Stimulated activated CD8-positive, alpha-beta memory T cell treated with anti-CD3 and anti-CD28 coated beads, Interleukin-15, amount 100 ng/mL, for 4 hours (primary cell): ENCODE results near the gene SPACDR.

Source experiments
- DNase-seq, 2 donors: peaks; one replicate each; pipeline ENCODE4 v3.0.0-alpha.2; 2020; ENCODE audit warnings: low read depth in 2 of 2

SPACDR gene

GRCh38 chr7:100437150-100438100 lies 26.6 kb downstream of the SPACDR start:
- no peak for DNase-seq

- no peak for DNase-seq
Measured at GRCh38 chr7:100435401-100436304, 28.4 kb downstream of the SPACDR start.

GRCh38 chr7:100434297-100435144 lies 29.5 kb downstream of the SPACDR start:
- DNase-seq = no peak

DNA sequence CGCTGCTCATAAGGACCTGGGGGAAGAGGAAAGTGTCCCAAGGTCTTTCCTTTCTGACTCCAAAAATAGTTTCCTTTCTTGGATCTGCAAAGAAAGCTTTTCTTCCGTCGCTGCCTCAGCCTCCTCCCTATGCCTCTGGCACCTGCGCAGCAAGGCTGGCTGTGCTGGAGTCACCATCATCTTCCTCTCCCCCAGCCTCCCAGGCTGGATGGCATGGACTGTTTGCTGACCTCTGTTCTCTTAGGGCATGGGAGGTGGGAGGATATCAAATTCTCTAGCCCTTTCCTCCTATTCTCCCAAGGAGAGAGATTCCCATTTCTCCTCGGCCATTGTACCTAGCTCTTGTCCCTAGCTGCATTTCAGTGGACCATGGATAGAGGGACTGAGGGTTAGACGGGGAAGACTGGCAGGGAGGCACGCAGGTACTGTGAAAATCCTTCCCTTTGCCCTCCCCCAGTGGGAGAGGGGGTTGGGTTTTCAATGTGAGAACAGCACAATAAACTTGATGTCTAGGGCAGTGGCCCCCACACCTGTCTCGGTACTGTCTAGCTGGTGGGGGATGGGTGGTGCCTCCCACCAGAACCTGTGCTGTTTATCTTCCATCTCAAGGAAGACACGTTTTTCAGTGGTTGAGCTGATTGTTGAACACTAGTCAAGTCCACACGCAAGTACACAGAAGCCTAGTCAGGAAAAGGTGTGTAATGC lies 30.3 kb downstream of the SPACDR start:
- DNase-seq = no peak

GRCh38 chr7:100433276-100433591 lies 30.8 kb downstream of the SPACDR start:
- no peak for DNase-seq

DNA sequence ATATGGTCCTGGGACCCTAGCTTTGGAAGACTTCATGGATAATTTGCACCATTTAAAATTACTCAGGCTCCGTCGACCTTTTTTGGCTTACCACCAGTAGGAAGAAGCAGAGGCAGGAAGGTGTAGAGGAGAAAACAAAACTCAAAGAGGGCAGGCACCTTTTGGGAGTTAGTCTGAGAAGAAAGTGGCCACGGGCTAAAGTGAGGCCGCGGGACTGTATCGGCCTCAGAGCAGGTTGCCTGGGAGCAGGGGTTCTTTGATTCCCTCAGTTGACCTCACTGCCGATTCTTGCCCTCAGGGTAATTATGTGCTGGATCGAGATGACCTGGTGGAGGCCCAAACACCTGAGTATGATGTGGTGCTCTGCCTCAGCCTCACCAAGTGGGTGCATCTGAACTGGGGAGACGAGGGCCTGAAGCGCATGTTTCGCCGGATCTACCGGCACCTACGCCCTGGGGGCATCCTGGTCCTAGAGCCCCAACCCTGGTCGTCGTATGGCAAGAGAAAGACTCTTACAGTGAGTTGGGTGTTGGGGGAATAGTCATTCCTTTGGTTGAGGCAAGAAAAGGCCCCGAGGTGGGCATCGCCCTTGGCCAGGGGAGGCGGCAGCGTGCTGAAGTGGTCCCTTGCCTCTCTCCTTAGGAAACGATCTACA lies 31.3 kb downstream of the SPACDR start:
- no peak for DNase-seq

- DNase-seq = no peak
Measured at GRCh38 chr7:100432053-100432452, 32.0 kb downstream of the SPACDR start.

DNA sequence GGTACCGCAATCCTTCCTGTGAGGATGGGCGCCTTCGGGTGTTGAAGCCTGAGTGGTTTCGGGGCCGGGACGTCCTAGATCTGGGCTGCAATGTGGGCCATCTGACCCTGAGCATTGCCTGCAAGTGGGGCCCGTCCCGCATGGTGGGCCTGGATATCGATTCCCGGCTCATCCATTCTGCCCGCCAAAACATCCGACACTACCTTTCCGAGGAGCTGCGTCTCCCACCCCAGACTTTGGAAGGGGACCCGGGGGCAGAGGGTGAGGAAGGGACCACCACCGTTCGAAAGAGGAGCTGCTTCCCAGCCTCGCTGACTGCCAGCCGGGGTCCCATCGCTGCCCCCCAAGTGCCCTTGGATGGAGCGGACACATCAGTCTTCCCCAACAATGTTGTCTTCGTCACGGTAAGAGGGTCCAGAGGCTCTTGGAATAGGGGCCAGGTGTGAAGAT lies 32.7 kb downstream of the SPACDR start:
- DNase-seq = no peak

GRCh38 chr7:100430493-100431285 lies 33.4 kb downstream of the SPACDR start:
- DNase-seq = peak in 1 of 2 donors; percentile 24

DNA sequence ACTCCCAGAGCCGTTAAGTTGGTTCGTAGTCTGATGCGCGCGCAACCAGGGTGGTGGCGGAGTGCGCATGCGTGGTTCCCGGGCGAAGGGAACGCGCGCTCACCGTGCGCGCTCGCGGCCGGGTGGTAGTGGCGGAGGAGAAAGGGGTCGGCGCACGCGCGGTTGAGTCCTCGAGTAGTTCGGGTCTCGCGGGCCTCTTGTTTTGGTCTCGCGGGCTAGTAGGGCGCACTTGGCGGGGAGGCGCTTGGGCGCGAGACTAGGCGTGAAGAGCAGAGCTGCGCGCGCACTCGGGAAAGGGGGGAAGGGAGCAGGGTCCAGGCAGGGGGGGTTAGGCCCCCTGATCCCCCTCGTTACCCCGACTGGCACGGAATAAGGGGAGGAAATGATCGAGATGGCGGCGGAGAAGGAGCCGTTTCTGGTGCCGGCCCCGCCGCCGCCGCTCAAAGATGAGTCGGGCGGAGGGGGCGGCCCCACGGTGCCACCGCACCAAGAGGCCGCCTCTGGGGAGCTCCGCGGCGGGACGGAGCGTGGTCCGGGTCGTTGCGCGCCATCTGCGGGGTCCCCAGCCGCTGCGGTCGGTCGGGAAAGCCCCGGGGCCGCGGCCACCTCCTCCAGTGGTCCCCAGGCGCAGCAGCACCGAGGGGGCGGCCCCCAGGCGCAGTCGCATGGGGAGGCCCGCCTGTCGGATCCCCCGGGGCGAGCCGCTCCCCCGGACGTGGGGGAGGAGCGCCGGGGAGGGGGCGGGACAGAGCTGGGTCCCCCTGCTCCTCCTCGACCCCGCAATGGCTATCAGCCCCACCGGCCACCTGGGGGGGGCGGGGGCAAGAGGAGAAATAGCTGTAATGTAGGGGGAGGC lies 34.2 kb downstream of the SPACDR start, which contains the start of gene MEPCE:
MEPCE (plus strand) TSS at position 195 of the 856 bp plus-strand sequence; CDS start at position 383, 188 bp downstream.
- DNase-seq = peak; percentile 91

DNA sequence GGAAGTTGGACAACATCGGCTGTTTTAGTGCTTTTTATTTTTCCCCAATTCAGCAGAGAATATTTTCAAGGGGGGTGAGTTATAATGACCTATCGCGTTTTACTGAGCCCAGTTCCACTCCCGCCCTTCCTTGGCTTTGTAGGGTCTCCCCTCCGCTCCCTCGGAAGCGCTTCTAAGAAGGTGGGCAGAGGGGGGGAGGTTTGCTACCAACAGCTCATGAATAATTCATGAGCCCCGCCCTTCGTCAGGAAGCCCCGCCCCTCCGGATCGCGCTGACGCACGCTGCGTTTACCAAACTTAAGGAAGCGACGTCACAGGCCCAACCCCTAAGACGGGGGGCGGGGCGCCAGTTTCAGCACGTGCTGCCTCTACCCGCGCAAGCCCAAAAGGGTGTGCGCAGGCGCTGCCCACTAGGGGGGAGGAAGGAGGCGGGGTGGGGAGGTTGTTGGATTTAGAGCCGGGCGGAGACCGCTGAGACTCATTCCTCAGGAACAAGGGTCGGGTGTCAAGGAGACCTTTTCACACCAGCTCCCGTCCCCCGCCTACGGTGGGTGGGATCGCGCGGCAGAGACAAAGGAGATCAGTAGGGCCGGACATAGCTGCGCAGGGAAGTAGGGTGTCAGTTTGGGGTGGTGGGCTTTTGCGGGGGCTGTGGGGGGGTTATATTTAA lies 35.0 kb downstream of the SPACDR start:
- DNase-seq = peak; percentile 100

DNA sequence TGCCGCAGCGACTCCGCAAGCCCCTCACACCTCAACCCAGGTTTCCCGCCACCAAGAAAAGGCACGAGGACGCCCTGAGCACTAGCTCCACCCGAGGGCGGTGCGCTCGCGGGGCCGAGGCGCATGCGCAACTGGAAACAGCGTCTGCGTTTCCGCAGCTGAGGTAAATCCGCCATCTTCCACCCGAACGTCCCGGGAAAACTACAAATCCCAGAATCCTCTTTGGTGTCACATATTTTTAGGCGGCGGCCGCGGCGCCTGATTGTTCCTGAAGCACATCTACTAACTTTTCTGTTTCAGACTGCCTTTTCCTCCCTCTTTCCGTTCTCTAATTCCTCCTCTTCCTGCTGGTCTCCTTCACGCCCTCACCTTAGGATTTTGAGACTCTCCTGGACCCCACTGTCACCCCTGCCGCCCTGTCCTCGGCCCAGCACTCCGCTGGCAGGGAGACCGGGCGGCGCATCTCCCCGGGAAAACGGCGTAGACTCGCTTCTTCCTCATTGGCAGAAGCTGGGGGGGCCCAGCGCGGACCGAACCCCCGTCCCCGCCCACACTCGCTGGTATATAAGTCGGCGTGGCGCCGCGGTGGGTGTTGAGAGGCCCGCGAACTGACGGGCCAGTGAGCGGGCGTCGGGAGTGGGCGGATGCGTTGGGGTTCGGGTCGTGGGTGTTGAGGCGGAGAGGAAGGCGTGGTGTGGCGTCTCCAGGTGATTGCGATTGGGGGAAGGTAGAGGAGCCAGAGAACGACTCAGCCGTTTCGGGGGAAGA lies 35.7 kb downstream of the SPACDR start, which contains the start of gene ZCWPW1:
ZCWPW1 (minus strand) TSS at position 505 of the 768 bp plus-strand sequence. CDS start 8,054 bp downstream, outside the sequence.
- peak; percentile 94 to 96 for DNase-seq

DNA sequence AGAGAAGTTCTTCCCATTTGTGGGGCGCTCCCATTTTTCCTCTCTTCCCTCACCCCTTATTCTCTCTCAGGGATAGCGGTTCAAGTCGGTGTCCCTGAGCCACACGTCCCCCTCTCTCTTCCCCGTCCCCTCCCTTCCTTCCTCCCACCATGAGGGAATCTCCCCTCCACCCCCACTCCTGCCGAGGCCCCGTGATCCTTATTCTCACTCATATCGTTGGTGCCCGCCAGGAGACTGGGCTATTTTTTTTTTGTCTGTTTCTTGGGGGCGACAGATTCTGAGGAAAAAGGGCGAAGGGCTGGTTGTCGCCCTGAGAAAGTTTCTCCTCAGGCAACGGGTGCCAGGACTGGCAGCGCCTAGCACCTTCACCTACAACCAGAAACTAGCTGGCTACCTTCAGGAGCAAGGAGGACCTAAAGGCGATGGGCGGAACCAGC lies 36.3 kb downstream of the SPACDR start:
- DNase-seq = no peak

- DNase-seq = no peak
Measured at GRCh38 chr7:100426516-100426915, 37.5 kb downstream of the SPACDR start.

DNA sequence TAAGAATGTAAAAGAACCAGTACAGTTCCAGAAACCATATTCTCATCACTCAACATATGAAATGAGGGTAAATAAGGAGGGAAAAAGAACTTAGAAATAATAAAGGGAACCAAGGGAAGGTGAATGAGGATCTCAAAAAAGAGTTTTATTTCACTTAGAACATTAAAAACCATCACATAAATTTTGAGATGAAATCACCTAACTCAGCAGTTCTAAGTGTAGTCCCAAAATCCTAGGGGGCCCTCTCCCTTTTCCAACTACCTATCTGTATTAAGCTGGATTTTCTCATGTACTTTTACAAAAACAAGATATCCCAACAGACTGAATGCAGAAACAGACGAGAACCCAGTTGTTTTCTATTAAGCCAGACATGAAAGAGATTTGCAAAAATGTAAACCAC lies 38.7 kb downstream of the SPACDR start:
- no peak for DNase-seq

GRCh38 chr7:100423315-100423714 lies 40.7 kb downstream of the SPACDR start:
- no peak for DNase-seq

- no peak for DNase-seq
Measured at GRCh38 chr7:100419660-100420226, 44.3 kb downstream of the SPACDR start.
